H9 (cell line): ENCODE results near the gene KLHL21. TPM values are rescaled to one million over a fixed set of nuclear protein-coding genes. Genes with fewer than 3 reads are reported as not detected.

Experiments used
- DNase-seq: peaks from one replicate; pipeline ENCODE4 v3.0.0-alpha.2; 2017
- H2AFZ ChIP-seq: one replicate; pipeline ENCODE4 v1.6.1; 2013; ENCODE audit warnings: mild to moderate bottlenecking, low read length, control low read depth, moderate library complexity
- H2AK5ac ChIP-seq: 2 replicates; pipeline ENCODE4 v1.6.1; 2013; ENCODE audit warnings: low read length, control low read depth, mixed read lengths; ENCODE audit not compliant: insufficient read length
- H2BK120ac ChIP-seq: one replicate; pipeline ENCODE4 v1.6.1; 2013; ENCODE audit warnings: low read depth, mild to moderate bottlenecking, low read length, control low read depth, inconsistent platforms; ENCODE audit not compliant: poor library complexity, severe bottlenecking
- H2BK12ac ChIP-seq: 2 replicates; pipeline ENCODE4 v1.6.1; 2013; ENCODE audit warnings: low read length, control low read depth, mixed read lengths, low read depth; ENCODE audit not compliant: insufficient read length
- H2BK15ac ChIP-seq: 2 replicates; pipeline ENCODE4 v1.6.1; 2013; ENCODE audit warnings: low read depth, low read length, control low read depth
- H2BK20ac ChIP-seq: one replicate; pipeline ENCODE4 v1.6.1; 2013; ENCODE audit warnings: low read depth, mild to moderate bottlenecking, low read length, control low read depth, inconsistent platforms; ENCODE audit not compliant: poor library complexity, severe bottlenecking
- H2BK5ac ChIP-seq: 2 replicates; pipeline ENCODE4 v1.6.1; 2013; ENCODE audit warnings: low read length, control low read depth, mixed read lengths; ENCODE audit not compliant: insufficient read length
- H3K14ac ChIP-seq: 2 replicates; pipeline ENCODE4 v1.6.1; 2013; ENCODE audit warnings: low read length, control low read depth; ENCODE audit not compliant: insufficient read depth
- H3K18ac ChIP-seq: 2 replicates; pipeline ENCODE4 v1.6.1; 2013; ENCODE audit warnings: low read depth, mild to moderate bottlenecking, mixed read lengths, low read length, control low read depth; ENCODE audit not compliant: insufficient read length
- H3K23ac ChIP-seq: 2 replicates; pipeline ENCODE4 v1.6.1; 2013; ENCODE audit warnings: low read length, control low read depth, mixed read lengths, low read depth; ENCODE audit not compliant: insufficient read length
- H3K23me2 ChIP-seq: 2 replicates; pipeline ENCODE4 v1.6.1; 2013; ENCODE audit warnings: low read depth, mild to moderate bottlenecking, mixed read lengths, low read length, control low read depth; ENCODE audit not compliant: insufficient read length, poor library complexity, severe bottlenecking
- H3K27ac ChIP-seq: 2 replicates; pipeline ENCODE4 v1.5.1; 2013; ENCODE audit warnings: low read length, control low read depth, mixed read lengths, low read depth; ENCODE audit not compliant: insufficient read length
- H3K27me3 ChIP-seq: 2 replicates; pipeline ENCODE4 v1.6.1; 2013; ENCODE audit warnings: low read length, control low read depth, inconsistent platforms; ENCODE audit not compliant: insufficient read depth
- H3K4ac ChIP-seq: 2 replicates; pipeline ENCODE4 v1.6.1; 2013; ENCODE audit warnings: low read depth, mild to moderate bottlenecking, control low read depth, inconsistent platforms, low read length, moderate library complexity
- H3K4me1 ChIP-seq: 2 replicates; pipeline ENCODE4 v1.6.1; 2013; ENCODE audit warnings: low read length, control low read depth, inconsistent platforms; ENCODE audit not compliant: insufficient read depth
- H3K4me2 ChIP-seq: 2 replicates; pipeline ENCODE4 v1.6.1; 2013; ENCODE audit warnings: low read length, control low read depth, mixed read lengths; ENCODE audit not compliant: insufficient read length, insufficient read depth
- H3K56ac ChIP-seq: 2 replicates; pipeline ENCODE4 v1.6.1; 2013; ENCODE audit warnings: low read depth, mild to moderate bottlenecking, mixed read lengths, low read length, control low read depth; ENCODE audit not compliant: insufficient read length
- H3K79me1 ChIP-seq: 2 replicates; pipeline ENCODE4 v1.6.1; 2013; ENCODE audit warnings: low read depth, mild to moderate bottlenecking, moderate library complexity, low read length, control low read depth, inconsistent platforms; ENCODE audit not compliant: insufficient read depth, poor library complexity, severe bottlenecking
- H3K79me2 ChIP-seq: 2 replicates; pipeline ENCODE4 v1.6.1; 2013; ENCODE audit warnings: low read length, control low read depth, inconsistent platforms; ENCODE audit not compliant: insufficient read depth
- H3K9ac ChIP-seq: 2 replicates; pipeline ENCODE4 v1.6.1; 2013; ENCODE audit warnings: low read length, control low read depth, mixed read lengths; ENCODE audit not compliant: insufficient read length; ENCODE audit errors: extremely low read depth
- H3K9me3 ChIP-seq: one replicate; pipeline ENCODE4 v1.6.1; 2013; ENCODE audit warnings: low read depth, low read length, inconsistent platforms; ENCODE audit not compliant: control insufficient read depth
- H3T11ph ChIP-seq: one replicate; pipeline ENCODE4 v1.6.1; 2013; ENCODE audit warnings: mild to moderate bottlenecking, low read length, control low read depth, inconsistent platforms
- H4K20me1 ChIP-seq: one replicate; pipeline ENCODE4 v1.6.1; 2013; ENCODE audit not compliant: control insufficient read depth, insufficient read length, insufficient read depth
- H4K5ac ChIP-seq: 2 replicates; pipeline ENCODE4 v1.6.1; 2013; ENCODE audit warnings: low read depth, mild to moderate bottlenecking, mixed read lengths, low read length, control low read depth; ENCODE audit not compliant: insufficient read length
- H4K8ac ChIP-seq: replicated peaks from 2 replicates; pipeline ENCODE4 v1.6.1; 2013; ENCODE audit warnings: low read length, control low read depth, mixed read lengths, low read depth; ENCODE audit not compliant: insufficient read length
- H4K91ac ChIP-seq: 2 replicates; pipeline ENCODE4 v1.6.1; 2013; ENCODE audit warnings: low read depth, mild to moderate bottlenecking, moderate library complexity, mixed read lengths, low read length, control low read depth; ENCODE audit not compliant: insufficient read length
- H3K27ac Mint-ChIP-seq, 3 experiments: 2 replicates in 2 of 3; 3 replicates in 1 of 3; pipeline ENCODE4 v1.8.0; 2020 to 2021; ENCODE audit warnings: mixed read lengths in 3 of 3, mild to moderate bottlenecking in 1 of 3, moderate library complexity in 1 of 3
- H3K27me3 Mint-ChIP-seq: 2 replicates; pipeline ENCODE4 v1.8.0; 2021; ENCODE audit warnings: low read depth, mild to moderate bottlenecking, moderate library complexity, mixed read lengths
- H3K36me3 Mint-ChIP-seq, 3 experiments: 2 replicates in 2 of 3; 3 replicates in 1 of 3; pipeline ENCODE4 v1.8.0; 2020 to 2021; ENCODE audit warnings: low read depth in 3 of 3, mixed read lengths in 3 of 3; ENCODE audit not compliant: insufficient read depth in 1 of 3
- H3K4me1 Mint-ChIP-seq, 2 experiments: 2 replicates each; pipeline ENCODE4 v1.8.0; 2020; ENCODE audit warnings: mixed read lengths in 2 of 2
- H3K4me3 Mint-ChIP-seq, 2 experiments: 2 replicates in 1 of 2; 3 replicates in 1 of 2; pipeline ENCODE4 v1.8.0; 2020 to 2021; ENCODE audit warnings: mild to moderate bottlenecking in 2 of 2, mixed read lengths in 2 of 2, moderate library complexity in 1 of 2
- H3K9me3 Mint-ChIP-seq, 2 experiments: 2 replicates in 1 of 2; 3 replicates in 1 of 2; pipeline ENCODE4 v1.8.0; 2020; ENCODE audit warnings: mild to moderate bottlenecking in 2 of 2, mixed read lengths in 2 of 2, moderate library complexity in 1 of 2
- CTCF ChIP-seq: fragments of 200-600 bp; sonication (generic); conservative IDR thresholded peaks from 3 replicates; pipeline ENCODE4 v1.8.0; 2021; ENCODE audit warnings: antibody characterized with exemption, mild to moderate bottlenecking
- WGBS: extraction: QIAGEN DNeasy Blood & Tissue Kit; methylation state at CpG from one replicate; pipeline ENCODE4 v1.1.7; 2013; ENCODE audit warnings: missing lambda C conversion rate, low lambda C conversion rate, mixed read lengths; ENCODE audit not compliant: insufficient read length; ENCODE audit errors: extremely low coverage; 5-methylcytosine and 5-hydroxymethylcytosine counted together
- total RNA-seq: library from RNA; stranded (reverse); gene quantifications from 2 replicates; pipeline ENCODE4 v1.2.1, GENCODE V29; 2021

Gene KLHL21
- total RNA-seq, 1 experiment from 2014 or later: 31.9 TPM

GRCh38 chr1:6591222-6591621, 11.4 kb downstream of the KLHL21 start:
- no peak overlapping the region for H3K23ac ChIP-seq
- H3K9ac ChIP-seq: no peak overlapping the region
- no peak overlapping the region for H3K27ac ChIP-seq
- H2BK120ac ChIP-seq: no peak overlapping the region
- no peaks in the 10 kb centered on the region for H3K27me3 Mint-ChIP-seq
- no peak overlapping the region for H2BK20ac ChIP-seq
- no peaks in the 10 kb centered on the region for H3K9me3 Mint-ChIP-seq
- H2BK12ac ChIP-seq: no peak overlapping the region
- no peak for TF ChIP-seq CTCF
- no peak overlapping the region for H3K27ac Mint-ChIP-seq
- H4K91ac ChIP-seq: no peak overlapping the region
- H4K5ac ChIP-seq: no peak overlapping the region
- H3K4me1 Mint-ChIP-seq: no peaks in the 10 kb centered on the region
- H3K14ac ChIP-seq: no peak overlapping the region
- H3K79me1 ChIP-seq: no peaks in the 10 kb centered on the region
- no peak overlapping the region for H3K4ac ChIP-seq
- H3K23me2 ChIP-seq: no peaks in the 10 kb centered on the region
- H3T11ph ChIP-seq: no peak overlapping the region
- no peaks in the 10 kb centered on the region for H3K4me1 ChIP-seq
- no peaks in the 10 kb centered on the region for H3K27me3 ChIP-seq
- no CpG with 5 or more reads among the region's 13 CpGs for WGBS
- no peak overlapping the region for H2BK5ac ChIP-seq
- no peak overlapping the region for H3K4me3 Mint-ChIP-seq
- H2AFZ ChIP-seq: no peak overlapping the region
- no peak overlapping the region for H3K56ac ChIP-seq
- peaks cover 24 to 64% (median 56%) of the 10 kb centered on the region in 3 experiments; a peak in 6 of 7 replicates for H3K36me3 Mint-ChIP-seq
- no peak for DNase-seq
- no peaks in the 10 kb centered on the region for H4K20me1 ChIP-seq
- H3K18ac ChIP-seq: no peak overlapping the region
- no peaks in the 10 kb centered on the region for H3K9me3 ChIP-seq
- H2AK5ac ChIP-seq: no peak overlapping the region
- no peak overlapping the region for H2BK15ac ChIP-seq
- no peak overlapping the region for H4K8ac ChIP-seq
- H3K79me2 ChIP-seq: no peaks in the 10 kb centered on the region
- H3K4me2 ChIP-seq: no peak overlapping the region
